Neural crest cell (in vitro differentiated cells): ENCODE measurements around the gene CYTL1. TPM values are rescaled to one million over a fixed set of nuclear protein-coding genes. Genes with fewer than 3 reads are reported as not detected.

Source experiments
- DNase-seq: peaks from one replicate; pipeline ENCODE4 v3.0.0; 2021; ENCODE audit warnings: low read depth, mixed read lengths, low spot score
- H3K27ac Mint-ChIP-seq: one replicate; pipeline ENCODE4 v1.8.0; 2021; ENCODE audit warnings: mild to moderate bottlenecking, mixed read lengths; ENCODE audit not compliant: unreplicated experiment
- H3K27me3 Mint-ChIP-seq: 2 replicates; pipeline ENCODE4 v1.8.0; 2021; ENCODE audit warnings: low read depth, mild to moderate bottlenecking, mixed read lengths
- H3K36me3 Mint-ChIP-seq: 2 replicates; pipeline ENCODE4 v1.8.0; 2021; ENCODE audit warnings: low read depth, mild to moderate bottlenecking, mixed read lengths
- H3K4me1 Mint-ChIP-seq: 2 replicates; pipeline ENCODE4 v1.8.0; 2021; ENCODE audit warnings: mixed read lengths
- H3K4me3 Mint-ChIP-seq: one replicate; pipeline ENCODE4 v1.8.0; 2021; ENCODE audit warnings: mild to moderate bottlenecking, mixed read lengths
- H3K9me3 Mint-ChIP-seq: 2 replicates; pipeline ENCODE4 v1.8.0; 2021; ENCODE audit warnings: mixed read lengths
- total RNA-seq: library from RNA; stranded (reverse); gene quantifications from 2 replicates; pipeline ENCODE4 v1.2.1, GENCODE V29; 2021
- TF ChIP-seq, protein P1 (sequence below): fragments of 200-600 bp; sonication (generic); conservative IDR thresholded peaks from 2 replicates; pipeline ENCODE4 v1.5.0; 2021; ENCODE audit warnings: antibody characterized with exemption, mild to moderate bottlenecking

The CYTL1 gene
- total RNA-seq, 1 donor from 2014 or later, result 13.2 TPM

- peaks cover 11% of the 10 kb centered on the region for H3K4me1 Mint-ChIP-seq
- H3K36me3 Mint-ChIP-seq, result no peaks in the 10 kb centered on the region
- H3K4me3 Mint-ChIP-seq, result no peak overlapping the region
- TF ChIP-seq, protein P1, sequence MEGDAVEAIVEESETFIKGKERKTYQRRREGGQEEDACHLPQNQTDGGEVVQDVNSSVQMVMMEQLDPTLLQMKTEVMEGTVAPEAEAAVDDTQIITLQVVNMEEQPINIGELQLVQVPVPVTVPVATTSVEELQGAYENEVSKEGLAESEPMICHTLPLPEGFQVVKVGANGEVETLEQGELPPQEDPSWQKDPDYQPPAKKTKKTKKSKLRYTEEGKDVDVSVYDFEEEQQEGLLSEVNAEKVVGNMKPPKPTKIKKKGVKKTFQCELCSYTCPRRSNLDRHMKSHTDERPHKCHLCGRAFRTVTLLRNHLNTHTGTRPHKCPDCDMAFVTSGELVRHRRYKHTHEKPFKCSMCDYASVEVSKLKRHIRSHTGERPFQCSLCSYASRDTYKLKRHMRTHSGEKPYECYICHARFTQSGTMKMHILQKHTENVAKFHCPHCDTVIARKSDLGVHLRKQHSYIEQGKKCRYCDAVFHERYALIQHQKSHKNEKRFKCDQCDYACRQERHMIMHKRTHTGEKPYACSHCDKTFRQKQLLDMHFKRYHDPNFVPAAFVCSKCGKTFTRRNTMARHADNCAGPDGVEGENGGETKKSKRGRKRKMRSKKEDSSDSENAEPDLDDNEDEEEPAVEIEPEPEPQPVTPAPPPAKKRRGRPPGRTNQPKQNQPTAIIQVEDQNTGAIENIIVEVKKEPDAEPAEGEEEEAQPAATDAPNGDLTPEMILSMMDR, result no peak
- H3K27ac Mint-ChIP-seq, result no peak overlapping the region
- no peaks in the 10 kb centered on the region for H3K9me3 Mint-ChIP-seq
- no peak for DNase-seq
- H3K27me3 Mint-ChIP-seq, result no peaks in the 10 kb centered on the region
Measured at GRCh38 chr4:4985844-4986243, 33.4 kb downstream of the CYTL1 start.

GRCh38 chr4:4985036-4985435 is 34.2 kb downstream of the CYTL1 start:
- DNase-seq, result no peak
- TF ChIP-seq, protein P1, result no peak
- H3K27ac Mint-ChIP-seq, result no peak overlapping the region

GRCh38 chr4:4984186-4984585 is 35.1 kb downstream of the CYTL1 start:
- Mint-ChIP-seq H3K4me1 (peaks cover 18% of the 10 kb centered on the region), H3K27me3 (no peaks in the 10 kb centered on the region), H3K36me3 (peaks cover 3% of the 10 kb centered on the region), H3K4me3 (no peak overlapping the region), H3K27ac (no peak overlapping the region), H3K9me3 (peaks cover 2% of the 10 kb centered on the region)
- DNase-seq, result no peak
- TF ChIP-seq, protein P1, result no peak

More at GRCh38 chr4:4985036-4985435, 34.2 kb downstream of the CYTL1 start:
- H3K9me3 Mint-ChIP-seq, result no peaks in the 10 kb centered on the region
- peaks cover 3% of the 10 kb centered on the region for H3K36me3 Mint-ChIP-seq
- no peaks in the 10 kb centered on the region for H3K27me3 Mint-ChIP-seq
- H3K4me1 Mint-ChIP-seq, result peaks cover 18% of the 10 kb centered on the region
- no peak overlapping the region for H3K4me3 Mint-ChIP-seq

DNA sequence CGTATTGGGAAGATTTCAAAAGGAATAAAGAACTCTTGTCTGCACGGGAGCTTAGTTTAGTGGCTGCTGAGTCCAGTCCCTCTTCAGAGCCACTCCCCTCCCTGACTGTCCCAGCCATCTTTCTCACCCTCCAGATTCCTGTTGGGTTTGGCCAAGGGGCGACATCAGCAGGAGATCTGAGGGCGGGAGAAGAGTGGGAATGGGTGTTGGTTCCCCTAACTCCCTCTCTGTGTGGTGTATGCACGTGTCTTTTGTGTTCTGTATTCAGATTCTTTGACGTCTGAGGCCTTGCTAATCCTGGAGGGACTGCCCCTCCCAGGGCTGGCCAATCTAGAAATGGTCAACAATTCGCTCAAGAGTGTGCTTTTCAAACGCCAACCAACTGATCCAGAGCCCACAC is 37.4 kb downstream of the CYTL1 start:
- no peak overlapping the region for H3K4me3 Mint-ChIP-seq
- no peak for DNase-seq
- no peaks in the 10 kb centered on the region for H3K27me3 Mint-ChIP-seq
- H3K27ac Mint-ChIP-seq, result no peak overlapping the region
- H3K36me3 Mint-ChIP-seq, result peaks cover 3% of the 10 kb centered on the region
- TF ChIP-seq, protein P1, result no peak
- peaks cover 8% of the 10 kb centered on the region for H3K9me3 Mint-ChIP-seq
- peaks cover 18% of the 10 kb centered on the region for H3K4me1 Mint-ChIP-seq

DNA sequence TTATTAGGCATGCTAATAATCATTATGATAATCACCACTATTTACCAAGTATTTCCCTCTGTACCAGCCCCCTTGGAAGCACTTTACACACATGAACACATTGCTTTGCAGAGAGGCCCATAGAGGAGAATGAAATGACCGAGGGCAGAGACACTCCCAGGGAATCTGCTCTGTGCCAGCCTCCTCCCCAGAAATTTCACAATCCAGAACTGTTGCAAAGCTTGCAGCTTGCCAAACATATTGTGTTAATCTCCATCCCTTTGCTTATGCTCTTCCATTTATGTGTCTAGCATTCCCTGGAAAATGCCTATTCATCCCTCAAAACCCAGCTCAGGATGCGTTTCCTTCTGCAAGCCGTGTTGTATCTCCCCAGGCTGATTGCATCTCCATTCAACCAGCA is 37.8 kb downstream of the CYTL1 start:
- H3K27ac Mint-ChIP-seq, result no peak overlapping the region
- TF ChIP-seq, protein P1, result no peak
- DNase-seq, result no peak
- no peak overlapping the region for H3K4me3 Mint-ChIP-seq
- peaks cover 9% of the 10 kb centered on the region for H3K9me3 Mint-ChIP-seq
- H3K27me3 Mint-ChIP-seq, result no peaks in the 10 kb centered on the region
- H3K4me1 Mint-ChIP-seq, result peaks cover 18% of the 10 kb centered on the region
- H3K36me3 Mint-ChIP-seq, result peaks cover 3% of the 10 kb centered on the region
